Transverse colon (tissue), 4 donors: Measurements from ENCODE around the gene ZNF862. TPM values are rescaled to one million over a fixed set of nuclear protein-coding genes. Genes with fewer than 3 reads are reported as not detected.

ENCODE experiments used
- DNase-seq: peaks from one replicate; pipeline ENCODE4 v3.0.0-alpha.2; 2019
- H3K27ac ChIP-seq, 4 donors: fragments of 200-600 bp; sonication (generic); 2 replicates each; pipeline ENCODE4 v1.5.1; 2016 to 2018; ENCODE audit warnings: inconsistent platforms in 4 of 4
- H3K27me3 ChIP-seq: fragments of 200-600 bp; sonication (generic); 2 replicates; pipeline ENCODE4 v1.5.1; 2017; ENCODE audit warnings: inconsistent platforms
- H3K36me3 ChIP-seq, 4 donors: fragments of 200-600 bp; sonication (generic); 2 replicates each; pipeline ENCODE4 v1.5.1; 2017 to 2019; ENCODE audit warnings: inconsistent platforms in 4 of 4
- H3K4me1 ChIP-seq, 4 donors: fragments of 200-600 bp; sonication (generic); 2 replicates each; pipeline ENCODE4 v1.5.1; 2017 to 2020; ENCODE audit warnings: inconsistent platforms in 4 of 4
- H3K4me3 ChIP-seq, 4 donors: fragments of 200-600 bp; sonication (generic); 1 replicate in 1 of 4; 2 replicates in 3 of 4; pipeline versions ENCODE4 v1.5.1 to v1.6.1; 2017 to 2019; ENCODE audit warnings: inconsistent platforms in 4 of 4
- H3K9me3 ChIP-seq, 2 donors: fragments of 200-600 bp; sonication (generic); 2 replicates each; pipeline ENCODE4 v1.5.1; 2017 to 2019; ENCODE audit warnings: inconsistent platforms in 2 of 2
- CTCF ChIP-seq, 5 experiments: fragments of 200-600 bp in 3 of 5; fragments of 450-650 bp in 2 of 5; sonication (generic) in 3 of 5; IDR thresholded peaks; 1 replicate in 2 of 5; 2 replicates in 3 of 5; pipeline ENCODE4 v1.5.1; 2016 to 2017; ENCODE audit warnings: antibody characterized with exemption in 5 of 5, inconsistent platforms in 3 of 5, mild to moderate bottlenecking in 2 of 5, moderate library complexity in 1 of 5
- EP300 ChIP-seq: sonication (generic); formaldehyde crosslinking; IDR thresholded peaks from one replicate; pipeline ENCODE4 v1.6.1; 2017; ENCODE audit warnings: antibody characterized with exemption, low read depth
- POLR2A ChIP-seq: fragments of 450-650 bp; IDR thresholded peaks from one replicate; pipeline ENCODE4 v1.6.1; 2016; ENCODE audit warnings: antibody characterized with exemption, mild to moderate bottlenecking, moderate library complexity
- POLR2AphosphoS5 ChIP-seq, 3 donors: sonication (generic); formaldehyde crosslinking; IDR thresholded peaks; one replicate each; pipeline ENCODE4 v1.6.1; 2016; ENCODE audit warnings: antibody characterized with exemption in 3 of 3
- WGBS, 2 donors: methylation state at CpG; one replicate each; pipeline ENCODE4 v1.1.5; 2018; ENCODE audit warnings: low coverage in 1 of 2; 5-methylcytosine and 5-hydroxymethylcytosine counted together
- in situ Hi-C, 4 donors: fragments of 200-750 bp; cut with MboI; loops; one replicate each; pipeline versions ENCODE4 v1.15.0 to v1.15.1; 2017; ENCODE audit warnings: low sequenced_read_pairs in 3 of 4, low pct_ligation_motif_present in 1 of 4, low pct_unique_long_range_greater_than_20kb in 1 of 4
- intact Hi-C: fragments of 100-400 bp; cut with DNase I; formaldehyde crosslinking; loops from one replicate; pipeline ENCODE4 v1.15.1; 2023; ENCODE audit warnings: low total_unique reads
- total RNA-seq, 4 donors: library from RNA; depleted of rRNA; stranded (reverse); fragments of >200 nt; gene quantifications; one replicate each; pipeline ENCODE4 v1.1.0, GENCODE V29; 2016

ZNF862 gene
- total RNA-seq, 4 donors from 2014 or later = 12.7 to 23.5 (median 17.6) TPM

GRCh38 chr7:149795126-149795525 lies 43.0 kb upstream of the ZNF862 start:
- TF ChIP-seq EP300 (no peak), POLR2AphosphoS5 (IDR thresholded peaks at IDR 0.05) (no peak), CTCF (IDR thresholded peaks at IDR 0.05) (no peak), POLR2A (no peak)
- H3K9me3 ChIP-seq = no peaks in the 10 kb centered on the region
- H3K27me3 ChIP-seq = peaks cover 17% of the 10 kb centered on the region
- WGBS, 2 donors = 70% methylated on average over 8 of the region's 10 CpGs; no CpG with 5 or more reads in 1 of the 2 donors
- in situ Hi-C loops = no loop called here
- H3K4me3 ChIP-seq = no peak overlapping the region
- intact Hi-C loops = no loop called here
- peaks cover 0 to under 1% (median 0%) of the 10 kb centered on the region in 4 donors for H3K4me1 ChIP-seq
- DNase-seq = no peak
- no peaks in the 10 kb centered on the region for H3K36me3 ChIP-seq
- no peak overlapping the region for H3K27ac ChIP-seq

GRCh38 chr7:149796287-149796860 lies 41.8 kb upstream of the ZNF862 start:
- 80% methylated on average over 19 of the region's 19 CpGs; no CpG with 5 or more reads in 1 of the 2 donors for WGBS, 2 donors
- DNase-seq = no peak
- no peaks in the 10 kb centered on the region for H3K4me1 ChIP-seq
- H3K4me3 ChIP-seq = no peak overlapping the region
- H3K36me3 ChIP-seq = no peaks in the 10 kb centered on the region
- in situ Hi-C loops (no loop called here), intact Hi-C loops (no loop called here)
- no peaks in the 10 kb centered on the region for H3K9me3 ChIP-seq
- H3K27ac ChIP-seq = no peak overlapping the region
- TF ChIP-seq POLR2AphosphoS5 (IDR thresholded peaks at IDR 0.05) (no peak), POLR2A (no peak), EP300 (no peak), CTCF (IDR thresholded peaks at IDR 0.05) (no peak)
- H3K27me3 ChIP-seq = peaks cover 5% of the 10 kb centered on the region

GRCh38 chr7:149797771-149798170 lies 40.4 kb upstream of the ZNF862 start:
- Histone ChIP-seq H3K36me3 (no peaks in the 10 kb centered on the region), H3K9me3 (no peaks in the 10 kb centered on the region), H3K27me3 (no peaks in the 10 kb centered on the region), H3K27ac (no peak overlapping the region), H3K4me3 (no peak overlapping the region), H3K4me1 (no peaks in the 10 kb centered on the region)
- DNase-seq = no peak
- intact Hi-C loops = no loop called here
- WGBS, 2 donors = 76% methylated on average over 7 of the region's 7 CpGs; no CpG with 5 or more reads in 1 of the 2 donors
- TF ChIP-seq POLR2A (no peak), CTCF (IDR thresholded peaks at IDR 0.05) (no peak), POLR2AphosphoS5 (IDR thresholded peaks at IDR 0.05) (no peak), EP300 (no peak)
- in situ Hi-C loops = no loop called here

- 61% methylated on average over 8 of the region's 8 CpGs; no CpG with 5 or more reads in 1 of the 2 donors for WGBS, 2 donors
- Histone ChIP-seq H3K4me3 (no peak overlapping the region), H3K27me3 (no peaks in the 10 kb centered on the region), H3K9me3 (no peaks in the 10 kb centered on the region), H3K27ac (no peak overlapping the region), H3K36me3 (no peaks in the 10 kb centered on the region), H3K4me1 (no peaks in the 10 kb centered on the region)
- TF ChIP-seq POLR2AphosphoS5 (IDR thresholded peaks at IDR 0.05) = no peak
- peak; percentile 14 to 36 (median 25) for TF ChIP-seq CTCF (IDR thresholded peaks at IDR 0.05)
- DNase-seq = peak; percentile 54
- in situ Hi-C loops (no loop called here), intact Hi-C loops (no loop called here)
These were observed 38.6 kb upstream of the ZNF862 start for GRCh38 chr7:149799397-149800168.
